Prostate gland (tissue), 2 donors: ENCODE measurements around the gene RCBTB2. TPM values are rescaled to one million over a fixed set of nuclear protein-coding genes. Genes with fewer than 3 reads are reported as not detected.

ENCODE experiments used
- DNase-seq: peaks from one replicate; pipeline ENCODE4 v3.0.0-alpha.2; 2019; ENCODE audit warnings: low spot score
- H3K27ac ChIP-seq, 2 donors: fragments of 200-600 bp; sonication (generic); 2 replicates each; pipeline ENCODE4 v1.5.1; 2017 to 2019
- H3K27me3 ChIP-seq: fragments of 200-600 bp; sonication (generic); replicated peaks from 2 replicates; pipeline ENCODE4 v1.5.1; 2019; ENCODE audit not compliant: insufficient read depth
- H3K36me3 ChIP-seq, 2 donors: fragments of 200-600 bp; sonication (generic); 1 replicate in 1 of 2; 2 replicates in 1 of 2; pipeline versions ENCODE4 v1.5.1 to v1.8.1; 2017 to 2019
- H3K4me1 ChIP-seq: fragments of 200-600 bp; sonication (generic); replicated peaks from 2 replicates; pipeline ENCODE4 v1.5.1; 2019
- H3K4me3 ChIP-seq, 2 donors: fragments of 200-600 bp; sonication (generic); 2 replicates each; pipeline ENCODE4 v1.5.1; 2017 to 2019
- H3K9me3 ChIP-seq: fragments of 200-600 bp; sonication (generic); 2 replicates; pipeline ENCODE4 v1.5.1; 2017
- POLR2A ChIP-seq: fragments of 450-650 bp; IDR thresholded peaks from one replicate; pipeline ENCODE4 v1.6.1; 2016; ENCODE audit warnings: antibody characterized with exemption, mild to moderate bottlenecking
- POLR2AphosphoS5 ChIP-seq: sonication (generic); formaldehyde crosslinking; IDR thresholded peaks from one replicate; pipeline ENCODE4 v1.6.1; 2017; ENCODE audit warnings: antibody characterized with exemption
- WGBS: methylation state at CpG from one replicate; pipeline ENCODE4 v1.1.5; 2018; 5-methylcytosine and 5-hydroxymethylcytosine counted together
- intact Hi-C: fragments of 100-400 bp; cut with DNase I; formaldehyde crosslinking; loops from one replicate; pipeline ENCODE4 v1.14.2; 2022
- total RNA-seq, 2 donors: library from RNA; depleted of rRNA; stranded (reverse); fragments of >200 nt; gene quantifications; one replicate each; pipeline ENCODE4 v1.1.0, GENCODE V29; 2016
- TF ChIP-seq, protein P1 (sequence below), 4 experiments: fragments of 200-600 bp in 2 of 4; fragments of 450-650 bp in 2 of 4; sonication (generic) in 2 of 4; IDR thresholded peaks; 1 replicate in 3 of 4; 2 replicates in 1 of 4; pipeline ENCODE4 v1.5.1; 2016 to 2019; ENCODE audit warnings: antibody characterized with exemption in 4 of 4, mild to moderate bottlenecking in 2 of 4, moderate library complexity in 2 of 4

RCBTB2 gene
- total RNA-seq, 2 donors from 2014 or later: 11.6 to 26.2 TPM

DNA sequence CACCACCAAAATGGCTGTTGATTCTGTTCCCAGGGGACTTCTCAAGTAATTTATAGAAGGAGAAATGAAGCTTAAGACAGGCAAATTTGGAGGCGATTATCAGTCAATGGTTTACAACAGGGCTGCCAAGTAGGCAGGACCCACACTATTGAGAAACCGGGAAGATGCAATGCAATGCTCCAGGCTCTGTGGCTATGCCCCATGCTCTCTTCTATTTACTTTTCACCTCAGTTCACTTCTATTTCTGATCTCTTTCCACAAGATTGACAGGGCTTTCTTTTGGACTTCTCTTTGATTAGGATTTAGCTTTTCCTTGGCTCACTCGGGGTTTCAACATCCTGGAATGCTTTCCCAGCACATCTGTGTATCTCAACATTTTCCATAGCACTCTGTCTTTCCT is 12.7 kb upstream of the RCBTB2 start:
- TF ChIP-seq POLR2AphosphoS5: no peak
- no peak for TF ChIP-seq POLR2A
- Histone ChIP-seq H3K27me3 (no peaks in the 10 kb centered on the region), H3K36me3 (no peaks in the 10 kb centered on the region), H3K9me3 (no peaks in the 10 kb centered on the region), H3K27ac (no peak overlapping the region), H3K4me3 (no peak overlapping the region), H3K4me1 (no peaks in the 10 kb centered on the region)
- WGBS: 90% methylated on average over 3 of the region's 3 CpGs
- DNase-seq: no peak
- intact Hi-C loops: no loop called here

DNA sequence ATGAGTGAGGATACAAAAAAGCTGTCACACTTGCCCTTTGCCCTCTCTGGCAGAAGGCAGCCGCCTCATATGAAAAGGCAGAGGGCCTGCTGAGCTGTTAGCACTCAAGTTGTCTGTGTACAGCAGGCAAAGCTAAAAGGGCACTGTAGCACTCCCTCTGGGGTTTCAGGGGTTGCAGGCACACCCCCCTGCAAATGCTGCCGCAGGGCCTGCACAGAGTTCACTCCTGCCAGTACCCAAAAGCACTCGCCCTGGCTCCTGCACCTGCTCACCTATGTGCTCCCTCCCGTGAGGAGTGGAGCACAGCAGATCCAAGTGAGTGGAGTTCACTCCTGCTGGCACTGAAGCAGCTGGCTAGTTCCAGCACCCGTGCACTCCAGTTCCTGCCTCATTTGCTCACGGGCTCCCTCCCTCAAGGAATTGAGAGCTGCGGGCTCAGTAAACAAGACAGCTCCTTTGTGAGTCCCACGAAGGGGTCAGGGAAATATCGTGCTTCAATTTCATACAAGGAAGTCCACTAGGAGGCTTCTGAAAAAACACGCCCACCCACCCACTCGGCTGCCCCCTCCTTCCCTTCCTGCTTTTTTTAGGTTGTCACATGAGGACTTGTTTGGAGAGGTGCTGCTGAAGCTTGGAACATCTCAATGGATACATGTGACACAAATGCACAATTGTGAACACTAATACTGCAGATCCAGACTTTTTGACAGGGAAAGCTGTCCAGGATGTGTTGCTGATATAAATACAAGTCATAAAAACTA is 9.9 kb upstream of the RCBTB2 start:
- H3K4me1 ChIP-seq: no peaks in the 10 kb centered on the region
- WGBS: 6% methylated on average over 11 of the region's 11 CpGs
- no peaks in the 10 kb centered on the region for H3K9me3 ChIP-seq
- peak; percentile 42 for DNase-seq
- TF ChIP-seq POLR2A (no peak), POLR2AphosphoS5 (peak; percentile 21)
- TF ChIP-seq, protein P1, sequence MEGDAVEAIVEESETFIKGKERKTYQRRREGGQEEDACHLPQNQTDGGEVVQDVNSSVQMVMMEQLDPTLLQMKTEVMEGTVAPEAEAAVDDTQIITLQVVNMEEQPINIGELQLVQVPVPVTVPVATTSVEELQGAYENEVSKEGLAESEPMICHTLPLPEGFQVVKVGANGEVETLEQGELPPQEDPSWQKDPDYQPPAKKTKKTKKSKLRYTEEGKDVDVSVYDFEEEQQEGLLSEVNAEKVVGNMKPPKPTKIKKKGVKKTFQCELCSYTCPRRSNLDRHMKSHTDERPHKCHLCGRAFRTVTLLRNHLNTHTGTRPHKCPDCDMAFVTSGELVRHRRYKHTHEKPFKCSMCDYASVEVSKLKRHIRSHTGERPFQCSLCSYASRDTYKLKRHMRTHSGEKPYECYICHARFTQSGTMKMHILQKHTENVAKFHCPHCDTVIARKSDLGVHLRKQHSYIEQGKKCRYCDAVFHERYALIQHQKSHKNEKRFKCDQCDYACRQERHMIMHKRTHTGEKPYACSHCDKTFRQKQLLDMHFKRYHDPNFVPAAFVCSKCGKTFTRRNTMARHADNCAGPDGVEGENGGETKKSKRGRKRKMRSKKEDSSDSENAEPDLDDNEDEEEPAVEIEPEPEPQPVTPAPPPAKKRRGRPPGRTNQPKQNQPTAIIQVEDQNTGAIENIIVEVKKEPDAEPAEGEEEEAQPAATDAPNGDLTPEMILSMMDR (IDR thresholded peaks at IDR 0.05): no peak
- H3K27ac ChIP-seq: peak overlapping the region; percentile 14 to 60
- intact Hi-C loops: no loop called here
- H3K27me3 ChIP-seq: no peaks in the 10 kb centered on the region
- no peak overlapping the region for H3K4me3 ChIP-seq
- no peaks in the 10 kb centered on the region for H3K36me3 ChIP-seq

DNA sequence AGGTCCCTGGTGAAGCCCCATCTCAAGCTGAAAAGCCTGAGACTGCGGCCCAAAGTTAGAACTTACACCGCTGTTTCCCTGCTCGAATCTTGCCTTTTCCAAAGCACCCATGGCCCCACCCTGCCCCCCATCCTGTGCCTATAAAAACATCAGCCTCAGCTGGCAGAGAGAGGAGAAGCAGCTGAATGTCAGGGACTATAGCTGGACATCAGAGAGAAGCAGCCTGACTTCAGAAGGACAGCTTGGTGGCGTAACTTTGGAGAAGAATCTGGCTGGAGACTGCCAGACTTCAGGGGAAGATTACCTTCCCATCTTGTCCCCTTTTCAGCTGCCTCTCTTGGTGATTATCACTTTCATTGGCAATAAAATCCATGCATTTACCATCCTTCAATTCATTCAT is 9.3 kb upstream of the RCBTB2 start:
- intact Hi-C loops: no loop called here
- Histone ChIP-seq H3K4me1 (no peaks in the 10 kb centered on the region), H3K36me3 (no peaks in the 10 kb centered on the region), H3K4me3 (no peak overlapping the region), H3K9me3 (no peaks in the 10 kb centered on the region), H3K27ac (peak overlapping the region; percentile 14 to 60), H3K27me3 (no peaks in the 10 kb centered on the region)
- no peak for DNase-seq
- WGBS: 83% methylated on average over 4 of the region's 4 CpGs
- TF ChIP-seq POLR2AphosphoS5 (no peak), POLR2A (no peak)
- TF ChIP-seq, protein P1 (IDR thresholded peaks at IDR 0.05): no peak

DNA sequence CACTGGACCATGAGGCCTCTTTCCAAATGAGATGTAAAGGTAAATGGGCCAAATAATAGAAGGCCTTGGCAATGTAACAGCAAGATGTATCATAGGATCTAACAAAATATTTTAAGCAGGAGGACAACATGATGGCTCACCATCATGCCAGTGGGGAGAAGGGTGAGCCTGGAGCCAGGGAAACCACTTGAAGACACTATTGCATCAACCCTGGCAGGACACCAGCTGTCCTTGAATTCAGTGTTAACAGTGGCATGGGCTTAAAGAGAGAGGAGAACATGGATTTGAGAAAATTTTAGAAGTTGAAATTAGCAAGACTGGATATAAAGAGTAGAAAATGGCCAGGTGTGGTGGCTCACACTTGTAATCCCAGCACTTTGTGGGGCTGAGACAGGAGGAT is 6.7 kb upstream of the RCBTB2 start:
- H3K36me3 ChIP-seq: no peaks in the 10 kb centered on the region
- no peak overlapping the region for H3K27ac ChIP-seq
- H3K27me3 ChIP-seq: no peaks in the 10 kb centered on the region
- DNase-seq: no peak
- no peaks in the 10 kb centered on the region for H3K4me1 ChIP-seq
- TF ChIP-seq POLR2A (no peak), POLR2AphosphoS5 (no peak)
- TF ChIP-seq, protein P1 (IDR thresholded peaks at IDR 0.05): no peak
- H3K9me3 ChIP-seq: no peaks in the 10 kb centered on the region
- H3K4me3 ChIP-seq: no peak overlapping the region
- intact Hi-C loops: no loop called here

DNA sequence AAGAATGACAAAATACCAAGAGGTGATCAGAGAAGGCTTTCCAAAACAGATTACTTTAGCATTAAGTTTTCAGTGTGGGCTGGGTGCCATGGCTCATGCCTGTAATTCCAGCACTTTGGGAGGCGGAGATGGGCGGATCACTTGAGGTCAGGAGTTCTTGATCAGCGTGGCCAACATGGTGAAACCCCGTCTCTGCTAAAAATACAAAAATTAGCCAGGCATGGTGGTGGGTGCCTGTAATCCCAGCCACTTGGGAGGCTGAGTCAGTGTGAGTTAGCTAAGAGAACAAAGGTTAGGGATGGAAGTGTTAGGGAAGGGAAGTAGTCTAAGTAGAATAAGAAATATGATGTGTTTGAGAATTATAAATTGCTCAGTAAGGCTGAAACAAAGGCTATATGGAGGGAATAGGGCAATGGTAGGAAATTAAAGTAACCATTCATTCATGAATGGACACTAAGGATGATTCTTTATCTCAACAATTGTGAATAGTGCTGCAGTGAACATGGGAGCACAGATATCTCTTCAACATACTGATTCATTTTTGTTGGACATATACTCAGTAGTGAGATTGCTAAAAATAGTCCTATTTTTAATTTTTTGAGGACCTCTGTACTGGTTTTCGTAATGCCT is 3.9 kb upstream of the RCBTB2 start:
- Histone ChIP-seq H3K27ac (no peak overlapping the region), H3K9me3 (no peaks in the 10 kb centered on the region), H3K36me3 (no peaks in the 10 kb centered on the region), H3K4me1 (no peaks in the 10 kb centered on the region), H3K4me3 (no peak overlapping the region), H3K27me3 (no peaks in the 10 kb centered on the region)
- intact Hi-C loops: no loop called here
- DNase-seq: no peak
- TF ChIP-seq POLR2AphosphoS5 (no peak), POLR2A (no peak)
- TF ChIP-seq, protein P1 (IDR thresholded peaks at IDR 0.05): no peak
- 89% methylated on average over 5 of the region's 5 CpGs for WGBS
